GM12875 (cell line): ENCODE data around the gene LCN15.

ENCODE experiments used
- H3K4me3 ChIP-seq: one replicate; pipeline ENCODE4 v1.5.1; 2011; ENCODE audit warnings: low read depth, low read length, control low read depth
- CTCF ChIP-seq: IDR thresholded peaks from 2 replicates; pipeline ENCODE4 v1.5.1; 2011; ENCODE audit warnings: low read depth, mild to moderate bottlenecking, control low read depth, inconsistent platforms, low read length, moderate library complexity, borderline replicate concordance; ENCODE audit not compliant: insufficient read depth

LCN15 gene

GRCh38 chr9:136726118-136726517, 38.2 kb downstream of the LCN15 start:
- no peak for TF ChIP-seq CTCF
- peak overlapping the region; percentile 99 for H3K4me3 ChIP-seq

GRCh38 chr9:136725612-136726011, 38.7 kb downstream of the LCN15 start:
- TF ChIP-seq CTCF = no peak
- H3K4me3 ChIP-seq = no peak overlapping the region

- no peak overlapping the region for H3K4me3 ChIP-seq
- no peak for TF ChIP-seq CTCF
These were observed 39.5 kb downstream of the LCN15 start for GRCh38 chr9:136724772-136725171.

- no peak for TF ChIP-seq CTCF
- no peak overlapping the region for H3K4me3 ChIP-seq
These were observed 40.3 kb downstream of the LCN15 start for GRCh38 chr9:136723989-136724388.

- no peak overlapping the region for H3K4me3 ChIP-seq
- no peak for TF ChIP-seq CTCF
These were observed 40.8 kb downstream of the LCN15 start for GRCh38 chr9:136723362-136723976.

- TF ChIP-seq CTCF = no peak
- H3K4me3 ChIP-seq = no peak overlapping the region
These were observed 41.4 kb downstream of the LCN15 start for GRCh38 chr9:136722969-136723356.

GRCh38 chr9:136722093-136722968, 42.0 kb downstream of the LCN15 start:
- TF ChIP-seq CTCF = no peak
- no peak overlapping the region for H3K4me3 ChIP-seq
